GM21390 (cell line): Measurements from ENCODE around the gene SNX8.
"Not testable (repeated sequence)": the region's sequence is repeated elsewhere in the genome, so short reads cannot be mapped to it uniquely, and the experiment has no call there.

ENCODE experiments used
- ATAC-seq: cut with Tn5 transposase; IDR thresholded peaks from one replicate; pipeline ENCODE4 v1.9.1; 2021; ENCODE audit not compliant: unreplicated experiment

SNX8 gene

DNA sequence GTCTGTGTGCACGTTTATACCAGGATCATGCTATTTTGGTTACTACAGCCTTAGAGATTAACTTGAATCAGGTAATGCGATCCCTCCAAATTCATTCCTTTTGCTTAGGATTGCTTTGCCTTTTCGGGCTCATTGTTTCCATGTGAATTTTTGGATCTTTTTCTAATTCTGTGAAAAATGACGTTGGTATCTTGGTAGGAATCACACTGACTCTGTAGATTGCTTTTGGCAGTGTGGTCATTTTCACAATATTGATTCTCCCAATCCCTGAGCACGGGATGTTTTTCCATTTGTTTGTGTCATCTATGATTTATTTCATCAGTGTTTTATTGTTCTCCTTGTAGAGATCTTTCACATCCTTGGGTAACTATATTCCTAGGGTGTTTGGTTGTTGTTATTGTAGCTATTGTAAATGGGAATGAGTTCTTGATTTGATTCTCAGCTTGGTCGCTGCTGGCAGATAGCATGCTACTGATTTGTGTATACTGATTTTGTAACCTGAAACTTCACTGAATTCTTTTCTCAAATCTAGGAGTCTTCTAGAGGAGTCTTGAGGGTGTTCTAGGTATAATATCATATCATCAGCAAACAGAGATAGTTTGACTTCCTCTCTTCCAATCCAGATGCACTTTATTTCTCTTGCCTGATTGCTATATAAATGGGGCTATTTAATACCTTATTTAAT is 18.2 kb downstream of the SNX8 start:
- ATAC-seq, result no peak

GRCh38 chr7:2290877-2291276 is 23.4 kb downstream of the SNX8 start:
- ATAC-seq, result no peak

DNA sequence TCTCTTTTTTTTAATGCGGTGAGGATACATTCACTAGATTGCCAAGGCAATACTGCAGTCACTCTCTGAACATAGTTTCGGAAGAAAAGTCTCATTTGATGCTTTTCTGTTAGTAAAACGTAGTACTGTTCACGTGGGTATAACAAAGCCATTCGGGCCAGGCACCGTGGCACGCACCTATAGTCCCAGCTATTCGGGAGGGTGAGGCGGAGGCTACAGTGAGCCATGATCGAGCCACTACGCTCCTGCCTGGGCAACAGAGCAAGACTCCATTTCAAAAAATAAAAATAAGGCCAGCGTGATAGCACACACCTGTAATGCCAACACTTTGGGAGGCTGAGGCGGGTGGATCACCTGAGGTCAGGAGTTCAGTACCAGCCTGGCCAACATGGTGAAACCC is 24.6 kb downstream of the SNX8 start:
- no peak for ATAC-seq

DNA sequence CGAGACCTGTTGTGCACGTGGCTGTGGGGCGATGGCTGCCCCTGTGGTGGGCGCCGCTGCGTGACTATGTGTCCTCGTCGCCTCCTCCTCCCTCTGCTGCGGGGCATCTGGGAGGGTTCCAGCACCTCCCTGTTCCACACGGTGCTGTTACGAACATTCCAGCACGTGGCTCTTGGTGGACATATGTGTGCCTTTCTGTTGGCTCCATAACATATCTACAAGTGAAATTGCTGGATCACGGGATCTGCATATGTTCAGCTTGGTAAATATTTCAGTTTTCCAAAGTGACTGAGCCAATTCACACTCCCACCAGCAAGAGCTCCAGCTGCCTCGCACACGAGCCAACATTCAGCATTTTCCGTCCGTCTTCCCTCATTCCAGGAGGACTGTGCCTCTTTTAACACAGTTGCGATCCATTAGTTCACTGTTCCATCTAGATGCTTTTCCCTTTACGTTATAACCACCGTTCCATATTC is 25.1 kb downstream of the SNX8 start:
- no peak for ATAC-seq

- ATAC-seq, result peak; percentile 68
Observed at GRCh38 chr7:2288503-2288902, 25.7 kb downstream of the SNX8 start.

GRCh38 chr7:2287745-2288144 is 26.5 kb downstream of the SNX8 start:
- no peak for ATAC-seq

DNA sequence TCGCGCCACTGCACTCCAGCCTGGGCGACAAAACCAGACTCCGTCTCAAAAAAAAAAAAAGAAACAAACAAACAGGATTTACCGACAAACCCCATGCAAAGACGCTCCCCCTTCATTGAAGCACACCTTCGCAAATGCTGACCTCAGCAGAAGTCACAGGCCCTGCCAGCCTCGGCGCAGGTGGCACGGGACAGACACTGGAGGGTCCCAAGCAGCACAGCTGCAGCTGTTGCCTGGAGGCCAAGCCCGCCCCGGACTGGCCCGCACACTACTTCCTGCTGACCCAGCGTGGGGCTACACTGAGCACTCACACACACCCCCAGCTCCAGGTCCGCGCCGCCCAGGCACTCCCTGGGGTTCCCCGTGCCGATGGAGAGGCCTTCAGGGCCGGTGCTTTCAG is 31.2 kb downstream of the SNX8 start:
- no peak for ATAC-seq

DNA sequence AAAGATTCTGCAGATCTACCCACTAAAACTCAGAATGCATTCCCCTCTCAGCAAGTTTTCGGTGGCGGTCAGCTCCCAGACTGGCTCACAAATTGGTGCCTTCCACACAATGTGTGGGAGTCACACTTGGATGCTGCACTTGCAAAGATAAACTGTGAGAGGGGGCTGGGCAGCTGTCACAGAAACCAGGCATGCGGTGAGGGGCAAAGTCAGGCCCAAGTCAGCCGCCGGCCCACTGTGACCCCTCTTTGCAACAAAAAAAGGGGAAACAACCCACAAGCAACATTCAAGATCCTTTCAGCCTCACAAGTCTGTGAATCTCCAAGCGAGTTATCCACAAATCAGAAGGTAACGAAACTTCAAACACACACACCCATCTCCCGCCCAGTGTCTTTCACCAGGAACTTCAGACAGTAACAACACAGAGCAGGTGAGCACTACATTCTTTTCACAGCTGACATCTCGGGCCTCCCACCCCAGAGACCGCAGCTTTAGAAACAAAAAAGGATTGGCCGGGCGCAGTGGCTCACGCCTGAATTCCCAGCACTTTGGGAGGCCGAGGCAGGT is 32.0 kb downstream of the SNX8 start:
- ATAC-seq, result no peak

- no peak for ATAC-seq
Observed at GRCh38 chr7:2281541-2281940, 32.7 kb downstream of the SNX8 start.

- ATAC-seq, result no peak
Observed at GRCh38 chr7:2280424-2280823, 33.8 kb downstream of the SNX8 start.

GRCh38 chr7:2279896-2280295 is 34.3 kb downstream of the SNX8 start:
- no peak for ATAC-seq

GRCh38 chr7:2278026-2278425 is 36.2 kb downstream of the SNX8 start:
- no peak for ATAC-seq

- ATAC-seq, result no peak
Observed at GRCh38 chr7:2276107-2276506, 38.1 kb downstream of the SNX8 start.

DNA sequence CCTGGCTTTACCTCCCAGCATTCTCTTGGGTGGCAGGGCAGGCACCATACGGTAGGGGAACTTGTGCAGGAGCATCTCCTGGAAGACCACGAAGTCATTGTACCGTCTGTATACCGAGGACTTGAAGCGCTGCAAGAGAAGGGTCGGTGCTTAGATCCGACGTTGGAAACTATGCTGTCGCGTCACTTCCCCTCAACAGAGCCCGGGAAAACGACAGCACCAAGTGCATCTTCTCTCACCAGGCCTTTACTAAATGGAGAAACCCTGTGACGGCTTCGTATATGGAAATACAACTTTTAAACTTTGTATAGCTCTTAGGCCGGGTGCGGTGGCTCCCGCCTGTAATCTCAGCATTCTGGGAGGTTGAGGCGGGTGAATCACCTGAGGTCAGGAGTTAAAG is 39.1 kb downstream of the SNX8 start:
- no peak for ATAC-seq

DNA sequence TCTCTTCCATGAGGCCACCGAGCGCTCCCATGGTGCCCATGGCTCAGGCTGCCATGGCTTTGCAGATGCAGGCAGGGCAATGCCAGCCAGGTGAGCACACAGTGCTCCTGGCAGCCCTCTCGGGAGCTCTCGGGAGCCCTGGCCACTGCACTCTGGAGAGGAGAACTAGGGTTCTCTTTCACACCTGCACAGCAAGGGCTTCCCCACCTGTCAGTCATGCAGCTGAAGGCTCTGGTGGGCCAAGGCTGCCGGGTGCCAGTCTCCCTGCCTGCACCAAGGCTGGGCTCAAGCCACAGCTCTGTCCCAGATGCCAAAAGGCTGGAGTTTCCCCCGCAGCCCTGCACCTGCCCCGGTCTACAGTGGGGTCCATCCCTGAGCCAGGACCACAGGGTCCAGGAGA is 39.6 kb downstream of the SNX8 start:
- ATAC-seq, result no peak

GRCh38 chr7:2273866-2274265 is 40.4 kb downstream of the SNX8 start:
- ATAC-seq, result no peak

GRCh38 chr7:2272031-2272430 is 42.2 kb downstream of the SNX8 start:
- no peak for ATAC-seq

- ATAC-seq, result no peak
Observed at GRCh38 chr7:2271273-2272026, 42.8 kb downstream of the SNX8 start.

DNA sequence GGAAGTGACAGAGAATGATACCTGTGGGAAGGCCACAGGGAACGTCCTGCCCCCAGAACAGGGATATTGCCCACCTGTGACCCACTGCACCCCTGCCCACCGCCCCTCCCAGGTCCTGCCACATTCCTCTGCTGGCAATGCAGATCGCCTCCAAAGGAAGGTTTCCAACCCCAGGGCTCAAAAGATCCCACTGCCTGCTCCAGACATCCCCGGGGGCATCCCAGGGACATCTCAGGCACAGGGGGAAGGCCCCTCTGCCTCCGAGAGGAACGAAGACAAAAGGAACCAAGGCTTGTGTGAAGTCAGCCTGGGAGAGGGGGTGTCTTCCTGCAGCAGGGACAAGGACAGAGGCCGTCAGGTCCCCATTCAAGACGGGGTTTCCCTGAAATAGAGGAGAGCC is 43.7 kb downstream of the SNX8 start:
- ATAC-seq, result no peak

DNA sequence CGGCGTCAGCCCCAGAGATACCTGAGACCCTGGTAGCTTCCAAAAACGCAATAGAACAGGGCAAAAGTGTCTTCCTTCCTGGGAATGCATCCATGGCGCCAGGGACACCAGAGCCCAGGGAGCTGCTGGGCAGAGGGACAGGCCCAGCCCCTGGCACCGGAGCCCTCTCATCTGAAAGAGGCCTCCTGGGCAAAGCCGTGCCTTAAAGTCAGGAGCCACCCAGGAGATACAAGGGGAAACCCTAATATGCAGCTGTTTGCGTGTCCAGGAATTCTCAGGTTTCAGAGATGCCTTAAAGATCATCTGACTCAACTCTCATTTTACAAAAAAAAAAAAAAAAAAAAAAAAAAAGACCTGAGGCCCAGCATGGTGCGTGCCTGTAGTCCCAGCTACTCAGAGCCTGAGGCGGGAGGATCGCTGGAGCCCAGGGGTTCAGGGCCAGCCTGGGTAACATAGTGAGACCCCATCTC is 44.2 kb downstream of the SNX8 start:
- no peak for ATAC-seq

GRCh38 chr7:2269089-2269990 is 44.9 kb downstream of the SNX8 start:
- ATAC-seq, result not testable (repeated sequence)
